NCI-H524 treated with DMSO at 0.1 percent for 48 hours (cell line): ENCODE data around the gene PFKL.

Experiments used
- DNase-seq: peaks from one replicate; lab custom pipeline; 2025; lab: John Stamatoyannopoulos, UW

PFKL gene

GRCh38 chr21:44363278-44363677 lies 63.4 kb downstream of the PFKL start:
- DNase-seq = no peak

- no peak for DNase-seq
These were observed 64.5 kb downstream of the PFKL start for GRCh38 chr21:44364151-44365053.

- no peak for DNase-seq
These were observed 65.6 kb downstream of the PFKL start for GRCh38 chr21:44365251-44365966.

GRCh38 chr21:44365967-44366585 lies 66.2 kb downstream of the PFKL start:
- no peak for DNase-seq

GRCh38 chr21:44366586-44367211 lies 66.8 kb downstream of the PFKL start:
- no peak for DNase-seq

GRCh38 chr21:44368711-44369446 lies 69.0 kb downstream of the PFKL start:
- DNase-seq = no peak

GRCh38 chr21:44370027-44370735 lies 70.3 kb downstream of the PFKL start:
- DNase-seq = no peak

GRCh38 chr21:44370786-44371410 lies 71.0 kb downstream of the PFKL start:
- DNase-seq = no peak

- DNase-seq = no peak
These were observed 71.7 kb downstream of the PFKL start for GRCh38 chr21:44371596-44371995.

GRCh38 chr21:44372616-44373015 lies 72.8 kb downstream of the PFKL start:
- no peak for DNase-seq

- DNase-seq = no peak
These were observed 74.9 kb downstream of the PFKL start for GRCh38 chr21:44374601-44375280.

GRCh38 chr21:44375281-44375651 lies 75.4 kb downstream of the PFKL start:
- no peak for DNase-seq

GRCh38 chr21:44375761-44376241 lies 75.9 kb downstream of the PFKL start:
- DNase-seq = no peak

GRCh38 chr21:44376606-44377005 lies 76.8 kb downstream of the PFKL start:
- no peak for DNase-seq
